GM19023 (cell line): Measurements from ENCODE around the gene HELZ2.

Source experiments
- ATAC-seq: cut with Tn5 transposase; IDR thresholded peaks from one replicate; pipeline ENCODE4 v1.9.1; 2021; ENCODE audit warnings: mild to moderate bottlenecking, moderate library complexity; ENCODE audit not compliant: unreplicated experiment

Gene HELZ2

GRCh38 chr20:63540417-63541186 is 33.4 kb downstream of the HELZ2 start:
- no peak for ATAC-seq

GRCh38 chr20:63539441-63540370 is 34.3 kb downstream of the HELZ2 start:
- no peak for ATAC-seq

DNA sequence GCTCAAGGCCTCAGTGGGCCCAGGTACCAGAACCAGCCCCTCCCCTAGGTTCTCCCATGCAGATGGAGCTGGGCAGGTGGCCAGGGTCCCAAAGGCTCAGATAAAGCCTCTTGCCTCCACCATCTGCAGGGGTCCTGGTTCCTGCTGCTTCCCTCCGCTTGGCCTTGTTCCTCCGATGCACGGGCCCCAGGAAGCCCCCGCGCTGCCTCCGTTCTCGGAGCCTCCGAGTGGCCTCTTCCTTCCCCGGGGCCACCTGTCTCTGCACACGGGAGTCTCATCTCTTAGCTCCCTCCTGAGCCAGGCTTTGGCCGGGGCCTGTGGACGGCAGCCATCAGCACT is 35.0 kb downstream of the HELZ2 start:
- ATAC-seq, result no peak

GRCh38 chr20:63538204-63539091 is 35.6 kb downstream of the HELZ2 start:
- ATAC-seq, result no peak

GRCh38 chr20:63537525-63538203 is 36.4 kb downstream of the HELZ2 start:
- peak; percentile 85 for ATAC-seq

GRCh38 chr20:63536997-63537524 is 37.0 kb downstream of the HELZ2 start, which contains the start of gene PTK6:
PTK6 (minus strand) TSS chr20:63537376; CDS start chr20:63537314, 62 bp downstream.
- ATAC-seq, result no peak

- ATAC-seq, result no peak
Measured at GRCh38 chr20:63536241-63536977, 37.6 kb downstream of the HELZ2 start.

DNA sequence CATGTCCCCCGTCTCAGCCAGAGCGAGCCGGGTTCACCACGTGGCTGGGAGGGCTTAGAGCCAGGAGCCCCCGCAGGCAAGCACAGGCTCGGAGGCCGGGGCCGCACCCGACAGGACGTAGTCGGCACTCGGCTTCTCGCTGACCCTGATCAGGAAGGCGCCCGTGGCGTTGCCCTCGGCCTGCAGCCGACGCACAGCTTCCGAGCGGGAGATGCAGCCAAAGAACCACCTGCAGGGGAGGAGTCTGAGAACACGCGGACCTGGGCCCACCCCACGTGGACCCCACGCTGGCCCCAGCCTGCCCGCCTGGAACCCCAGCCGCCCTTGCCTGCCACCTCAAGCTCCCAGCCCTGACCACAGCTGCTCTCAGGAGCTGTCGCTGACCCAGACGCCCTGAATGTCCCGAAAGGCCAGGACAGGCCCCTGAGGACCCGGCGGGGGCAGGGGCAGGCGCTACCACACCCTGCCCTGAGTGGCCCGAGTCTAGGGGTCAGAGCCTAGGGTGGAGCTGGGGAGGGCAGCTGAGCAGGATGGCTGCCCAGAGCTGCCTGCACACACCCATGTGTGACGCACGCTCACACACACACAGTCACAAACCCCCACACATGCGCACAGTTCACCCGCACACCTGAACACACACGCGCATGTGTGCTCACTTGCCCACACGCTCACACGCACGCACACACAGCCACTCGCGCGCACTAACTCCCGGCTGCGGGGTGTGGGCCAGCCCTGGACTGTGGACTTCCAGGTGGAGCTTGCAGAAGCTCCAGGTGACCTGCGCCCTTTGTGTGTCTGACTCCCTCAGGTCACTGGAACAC is 39.0 kb downstream of the HELZ2 start:
- no peak for ATAC-seq

GRCh38 chr20:63534427-63534830 is 39.6 kb downstream of the HELZ2 start:
- ATAC-seq, result no peak

- no peak for ATAC-seq
Measured at GRCh38 chr20:63533871-63534393, 40.1 kb downstream of the HELZ2 start.

GRCh38 chr20:63533388-63533787 is 40.7 kb downstream of the HELZ2 start:
- no peak for ATAC-seq

GRCh38 chr20:63532449-63532971 is 41.5 kb downstream of the HELZ2 start:
- ATAC-seq, result no peak

DNA sequence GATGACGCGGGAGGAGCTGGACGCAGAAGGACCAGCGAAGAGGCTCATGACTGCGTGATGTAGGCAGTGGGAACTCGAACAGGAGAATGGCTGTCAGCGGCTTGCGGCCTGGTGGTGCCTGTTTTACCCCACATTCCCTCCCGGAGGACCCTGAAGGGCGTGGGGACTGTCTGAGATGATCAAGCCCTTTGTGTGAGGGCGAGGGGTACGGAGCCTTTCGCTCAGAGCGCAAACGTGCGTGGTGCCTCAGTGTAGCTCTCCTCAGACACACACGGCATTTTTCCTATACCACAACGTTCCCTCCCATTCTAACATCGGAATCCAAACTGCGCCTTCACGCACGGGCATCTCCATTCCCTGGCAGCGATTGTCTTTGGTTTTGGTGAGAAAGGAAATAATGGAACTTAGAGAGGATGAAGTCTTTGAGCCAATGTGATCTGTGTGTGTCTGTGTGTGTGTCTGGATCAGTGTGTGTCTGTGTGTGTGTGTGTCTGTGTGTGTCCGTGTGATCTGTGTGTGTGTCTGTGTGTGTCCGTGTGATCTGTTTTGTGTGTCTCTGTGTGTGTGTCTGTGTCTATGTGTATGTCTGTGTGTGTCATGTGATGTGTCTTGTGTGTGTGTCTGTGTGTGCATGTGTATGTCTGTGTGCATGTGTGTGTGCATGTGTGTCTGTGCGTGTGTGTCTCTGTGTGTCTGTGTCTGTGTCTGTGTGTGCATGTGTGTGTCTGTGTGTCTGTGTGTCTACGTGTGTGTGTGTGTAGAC is 42.2 kb downstream of the HELZ2 start:
- ATAC-seq, result no peak

- ATAC-seq, result no peak
Measured at GRCh38 chr20:63530788-63531160, 43.3 kb downstream of the HELZ2 start.

DNA sequence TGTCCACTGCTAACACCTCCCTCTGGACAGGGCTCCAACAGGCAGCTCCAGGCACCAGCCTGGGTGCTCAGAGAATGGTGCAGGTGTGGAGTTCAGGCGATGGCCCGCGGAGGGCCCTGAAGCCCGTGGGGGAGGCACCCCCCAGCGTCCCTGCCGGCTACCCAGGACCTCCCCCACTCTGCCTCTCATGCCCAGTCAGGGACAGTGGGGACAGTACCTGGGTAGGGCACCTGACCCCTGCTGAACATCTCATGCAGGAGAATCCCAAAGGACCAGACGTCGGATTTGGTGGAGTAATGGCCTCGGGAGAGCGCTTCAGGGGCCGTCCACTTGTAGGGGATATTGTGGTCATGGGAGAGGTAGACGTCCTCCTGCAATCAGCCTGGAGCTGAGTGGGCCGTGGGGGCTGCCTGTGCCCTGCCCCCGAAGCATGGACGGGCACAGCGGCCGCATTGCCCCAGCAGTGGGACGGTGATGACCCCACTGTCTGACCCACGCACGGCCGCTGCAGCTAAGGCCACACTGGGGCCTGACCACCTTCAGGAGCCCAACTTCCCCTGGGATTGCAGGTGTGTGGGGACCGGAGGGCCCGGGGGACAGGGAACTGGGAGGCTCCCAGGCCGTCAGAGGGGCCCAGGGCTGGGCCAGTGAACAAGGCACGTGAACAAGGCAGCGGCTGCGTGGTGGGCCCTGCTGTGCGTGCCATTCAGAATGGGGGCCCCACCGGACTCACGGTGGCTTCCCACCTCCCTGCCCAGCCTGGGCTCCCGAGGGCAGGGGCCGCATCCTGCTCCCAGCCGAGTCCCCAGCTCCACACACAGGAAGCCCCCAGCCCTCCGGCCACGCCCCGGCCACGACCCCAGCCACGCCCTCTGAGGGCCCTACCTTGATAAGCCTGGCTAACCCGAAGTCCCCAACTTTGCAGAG is 43.9 kb downstream of the HELZ2 start:
- ATAC-seq, result no peak

DNA sequence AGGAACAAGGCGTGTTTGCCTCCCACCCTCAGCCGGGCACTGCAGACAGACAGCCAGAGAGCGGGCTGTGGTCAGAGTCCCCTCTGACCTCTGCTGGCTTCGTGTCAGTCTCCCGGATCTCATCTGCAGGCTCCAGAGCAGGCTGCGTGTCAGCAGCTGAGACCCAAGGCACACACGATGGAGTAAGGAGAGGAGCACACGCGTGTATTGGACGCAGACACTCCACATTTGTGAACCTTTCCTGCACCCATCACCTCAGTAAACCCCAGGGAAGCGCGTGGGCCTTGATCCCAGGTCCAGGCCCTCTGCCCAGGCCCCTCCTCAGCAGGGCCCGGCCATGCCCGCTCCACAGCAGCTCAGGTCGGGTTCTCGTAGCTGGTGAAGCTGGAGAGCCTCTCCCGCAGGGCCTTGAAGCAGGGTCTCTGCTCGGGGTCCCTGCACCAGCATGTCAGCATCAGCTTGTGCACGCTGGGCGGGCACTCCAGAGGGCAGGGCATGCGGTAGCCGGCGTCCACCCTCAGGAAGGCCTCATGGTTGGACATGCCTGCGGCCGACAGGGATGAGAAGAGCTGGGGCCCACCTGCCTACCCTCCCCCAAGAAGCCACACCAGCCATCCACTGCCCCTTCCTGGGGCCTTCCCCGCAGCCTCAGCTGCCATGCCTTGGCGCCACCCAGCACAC is 44.7 kb downstream of the HELZ2 start:
- ATAC-seq, result no peak
